Caki2 (cell line): Measurements from ENCODE around the gene PHF12. TPM values are rescaled to one million over a fixed set of nuclear protein-coding genes. Genes with fewer than 3 reads are reported as not detected.

Source experiments
- DNase-seq: peaks from one replicate; pipeline ENCODE4 v3.0.0-alpha.2; 2015; ENCODE audit warnings: low read depth
- in situ Hi-C: cut with HindIII; loops from 2 replicates; pipeline ENCODE4 v1.10.0; 2016; ENCODE audit warnings: low sequenced_read_pairs, low pct_unique_long_range_greater_than_20kb, mixed read lengths
- total RNA-seq: library from RNA; depleted of rRNA; stranded (reverse); fragments of >200 nt; shearing (Covaris generic); gene quantifications from 2 replicates; pipeline ENCODE4 v1.2.3, GENCODE V29; 2014; ENCODE audit warnings: low replicate concordance

PHF12 gene
- total RNA-seq, 1 experiment from 2014 or later: 19.2 TPM

GRCh38 chr17:28978356-28978964, 27.1 kb upstream of the PHF12 start:
- in situ Hi-C loops: no loop called here
- DNase-seq: no peak

GRCh38 chr17:28977659-28978355, 26.5 kb upstream of the PHF12 start:
- DNase-seq: no peak
- in situ Hi-C loops: no loop called here

- in situ Hi-C loops: no loop called here
Measured at GRCh38 chr17:28975646-28976045, 24.3 kb upstream of the PHF12 start.

GRCh38 chr17:28975031-28975430, 23.7 kb upstream of the PHF12 start:
- DNase-seq: no peak
- in situ Hi-C loops: no loop called here

More at GRCh38 chr17:28975646-28976045, 24.3 kb upstream of the PHF12 start:
- no peak for DNase-seq

GRCh38 chr17:28974451-28974850, 23.1 kb upstream of the PHF12 start:
- DNase-seq: no peak
- in situ Hi-C loops: no loop called here

GRCh38 chr17:28973425-28973824, 22.1 kb upstream of the PHF12 start:
- no peak for DNase-seq
- in situ Hi-C loops: no loop called here

- no peak for DNase-seq
- in situ Hi-C loops: no loop called here
Measured at GRCh38 chr17:28972437-28972836, 21.1 kb upstream of the PHF12 start.

GRCh38 chr17:28970879-28971278, 19.6 kb upstream of the PHF12 start:
- DNase-seq: no peak
- in situ Hi-C loops: no loop called here

- in situ Hi-C loops: no loop called here
- no peak for DNase-seq
Measured at GRCh38 chr17:28969706-28970393, 18.5 kb upstream of the PHF12 start.

GRCh38 chr17:28968914-28969295, 17.6 kb upstream of the PHF12 start:
- DNase-seq: no peak
- in situ Hi-C loops: no loop called here

- in situ Hi-C loops: no loop called here
- no peak for DNase-seq
Measured at GRCh38 chr17:28968231-28968913, 17.1 kb upstream of the PHF12 start.

- in situ Hi-C loops: no loop called here
- DNase-seq: no peak
Measured at GRCh38 chr17:28967221-28968135, 16.2 kb upstream of the PHF12 start.

GRCh38 chr17:28963841-28964240, 12.5 kb upstream of the PHF12 start:
- no peak for DNase-seq
- in situ Hi-C loops: no loop called here

GRCh38 chr17:28963055-28963611, 11.8 kb upstream of the PHF12 start:
- no peak for DNase-seq
- in situ Hi-C loops: no loop called here

GRCh38 chr17:28961391-28961790, 10.1 kb upstream of the PHF12 start:
- DNase-seq: no peak
- in situ Hi-C loops: no loop called here

GRCh38 chr17:28960256-28961061, 9.1 kb upstream of the PHF12 start:
- DNase-seq: no peak
- in situ Hi-C loops: no loop called here

GRCh38 chr17:28959471-28959871, 8.2 kb upstream of the PHF12 start:
- in situ Hi-C loops: no loop called here
- no peak for DNase-seq
